SK-N-SH treated with all-trans-retinoic acid at 6 μM for 48 hours (cell line): ENCODE data around the gene SH3RF1.

ENCODE experiments used
- ATAC-seq: fragments of 200-7000 bp; cut with Tn5 transposase; 3 replicates; pipeline ENCODE4 v1.9.1; 2020; ENCODE audit warnings: mild to moderate bottlenecking, moderate library complexity
- ARNTL ChIP-seq: fragments of 450-650 bp; formaldehyde crosslinking; IDR thresholded peaks from 2 replicates; pipeline ENCODE4 v1.5.0; 2020; ENCODE audit warnings: low read depth, mild to moderate bottlenecking, moderate library complexity, borderline replicate concordance
- BACH2 ChIP-seq: fragments of 250-450 bp; sonication (Bioruptor Pico); IDR thresholded peaks from 2 replicates; pipeline ENCODE4 v1.9.0; 2021; ENCODE audit warnings: mild to moderate bottlenecking, borderline replicate concordance
- CSDC2 ChIP-seq: fragments of 250-450 bp; sonication (Bioruptor Pico); IDR thresholded peaks from 2 replicates; pipeline ENCODE4 v1.5.0; 2020; ENCODE audit warnings: mild to moderate bottlenecking, moderate library complexity
- ESRRG ChIP-seq: fragments of 250-450 bp; sonication (Bioruptor Pico); IDR thresholded peaks from 2 replicates; pipeline ENCODE4 v1.6.1; 2021; ENCODE audit warnings: mild to moderate bottlenecking
- GLIS3 ChIP-seq: fragments of 250-450 bp; sonication (Bioruptor Pico); IDR thresholded peaks from 2 replicates; pipeline ENCODE4 v1.5.0; 2020; ENCODE audit warnings: mild to moderate bottlenecking, moderate library complexity
- ISL1 ChIP-seq: fragments of 250-450 bp; sonication (Bioruptor Pico); IDR thresholded peaks from 2 replicates; pipeline ENCODE4 v2.1.2; 2022; ENCODE audit warnings: mild to moderate bottlenecking, moderate library complexity
- OSR1 ChIP-seq: fragments of 250-450 bp; sonication (Bioruptor Pico); IDR thresholded peaks from 2 replicates; pipeline ENCODE4 v1.8.0; 2022; ENCODE audit warnings: moderate library complexity, mild to moderate bottlenecking, inconsistent platforms
- PPARA ChIP-seq: fragments of 250-450 bp; sonication (Bioruptor Pico); IDR thresholded peaks from 2 replicates; pipeline ENCODE4 v1.5.0; 2020; ENCODE audit warnings: mild to moderate bottlenecking, borderline replicate concordance
- SNAI2 ChIP-seq: fragments of 250-450 bp; sonication (Bioruptor Pico); IDR thresholded peaks from 2 replicates; pipeline ENCODE4 v1.5.0; 2020; ENCODE audit warnings: mild to moderate bottlenecking, moderate library complexity
- TCF4 ChIP-seq: fragments of 250-450 bp; sonication (Bioruptor Pico); IDR thresholded peaks from 2 replicates; pipeline ENCODE4 v1.8.0; 2021; ENCODE audit warnings: mild to moderate bottlenecking, moderate library complexity, borderline replicate concordance
- TOX ChIP-seq: fragments of 250-450 bp; sonication (Bioruptor Pico); IDR thresholded peaks from 2 replicates; pipeline ENCODE4 v1.8.0; 2021; ENCODE audit warnings: mild to moderate bottlenecking, moderate library complexity, borderline replicate concordance
- ZC3H10 ChIP-seq: fragments of 250-450 bp; sonication (Bioruptor Pico); IDR thresholded peaks from 2 replicates; pipeline ENCODE4 v1.5.1; 2021; ENCODE audit warnings: mild to moderate bottlenecking, moderate library complexity
- ZFP30 ChIP-seq: fragments of 450-650 bp; formaldehyde crosslinking; IDR thresholded peaks from 2 replicates; pipeline ENCODE4 v1.5.0; 2022; ENCODE audit warnings: mild to moderate bottlenecking, moderate library complexity
- ZNF70 ChIP-seq: fragments of 450-650 bp; formaldehyde crosslinking; IDR thresholded peaks from 2 replicates; pipeline ENCODE4 v1.5.0; 2020; ENCODE audit warnings: mild to moderate bottlenecking, moderate library complexity
- ZNF8 ChIP-seq: fragments of 450-650 bp; formaldehyde crosslinking; IDR thresholded peaks from 2 replicates; pipeline ENCODE4 v1.5.0; 2020; ENCODE audit warnings: mild to moderate bottlenecking, moderate library complexity
- TF ChIP-seq, protein P1 (sequence below): fragments of 250-450 bp; sonication (Bioruptor Pico); IDR thresholded peaks from 2 replicates; pipeline ENCODE4 v1.8.0; 2021; ENCODE audit warnings: low read depth, mild to moderate bottlenecking, moderate library complexity, borderline replicate concordance
- TF ChIP-seq, protein P2 (sequence below): fragments of 250-450 bp; sonication (Bioruptor Pico); IDR thresholded peaks from 2 replicates; pipeline ENCODE4 v1.8.0; 2020; ENCODE audit warnings: mild to moderate bottlenecking, moderate library complexity, borderline replicate concordance
- TF ChIP-seq, protein P3 (sequence below): fragments of 250-450 bp; sonication (Bioruptor Pico); IDR thresholded peaks from 2 replicates; pipeline ENCODE4 v1.5.1; 2021; ENCODE audit warnings: mild to moderate bottlenecking, moderate library complexity
- TF ChIP-seq, protein P4 (sequence below): fragments of 250-450 bp; sonication (Bioruptor Pico); IDR thresholded peaks from 2 replicates; pipeline ENCODE4 v1.5.0; 2020; ENCODE audit warnings: mild to moderate bottlenecking, moderate library complexity

SH3RF1 gene

DNA sequence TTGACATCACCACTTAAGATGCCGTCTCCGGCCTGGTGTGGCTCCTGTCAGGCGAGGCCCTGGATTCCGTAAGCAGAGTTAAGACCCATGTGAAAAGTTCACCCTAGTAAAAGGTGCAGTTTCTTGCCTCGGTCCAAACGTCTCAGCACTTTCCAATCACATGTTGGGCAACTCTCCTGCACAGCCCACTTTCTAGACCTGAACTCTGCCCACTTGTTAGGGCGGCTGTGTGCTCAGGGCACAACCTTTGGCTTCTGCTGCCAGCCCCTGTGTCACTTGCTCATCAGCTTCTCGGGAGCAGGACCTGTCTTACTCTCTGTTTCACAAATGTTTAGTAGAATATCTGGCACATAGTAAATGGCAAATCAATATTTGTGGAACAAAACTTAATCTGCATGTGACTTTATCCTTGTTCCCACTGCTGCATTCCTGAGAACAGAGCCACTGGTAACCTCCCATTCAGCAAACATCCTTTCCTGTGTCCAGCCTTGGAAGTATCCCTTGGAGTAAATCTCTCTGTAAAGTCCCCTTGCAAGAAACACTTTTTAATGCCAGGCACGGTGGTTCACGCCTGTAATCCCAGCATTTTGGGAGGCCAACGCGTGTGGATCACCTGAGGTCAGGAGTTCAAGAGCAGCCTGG lies 38.7 kb upstream of the SH3RF1 start (continued):
- TF ChIP-seq, protein P1, sequence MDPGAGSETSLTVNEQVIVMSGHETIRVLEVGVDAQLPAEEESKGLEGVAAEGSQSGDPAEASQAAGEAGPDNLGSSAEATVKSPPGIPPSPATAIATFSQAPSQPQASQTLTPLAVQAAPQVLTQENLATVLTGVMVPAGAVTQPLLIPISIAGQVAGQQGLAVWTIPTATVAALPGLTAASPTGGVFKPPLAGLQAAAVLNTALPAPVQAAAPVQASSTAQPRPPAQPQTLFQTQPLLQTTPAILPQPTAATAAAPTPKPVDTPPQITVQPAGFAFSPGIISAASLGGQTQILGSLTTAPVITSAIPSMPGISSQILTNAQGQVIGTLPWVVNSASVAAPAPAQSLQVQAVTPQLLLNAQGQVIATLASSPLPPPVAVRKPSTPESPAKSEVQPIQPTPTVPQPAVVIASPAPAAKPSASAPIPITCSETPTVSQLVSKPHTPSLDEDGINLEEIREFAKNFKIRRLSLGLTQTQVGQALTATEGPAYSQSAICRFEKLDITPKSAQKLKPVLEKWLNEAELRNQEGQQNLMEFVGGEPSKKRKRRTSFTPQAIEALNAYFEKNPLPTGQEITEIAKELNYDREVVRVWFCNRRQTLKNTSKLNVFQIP (CRISPR knock-in tag): no peak
- TF ChIP-seq TOX (CRISPR knock-in tag) (no peak), ZNF70 (no peak), CSDC2 (CRISPR knock-in tag) (no peak)
- TF ChIP-seq, protein P2, sequence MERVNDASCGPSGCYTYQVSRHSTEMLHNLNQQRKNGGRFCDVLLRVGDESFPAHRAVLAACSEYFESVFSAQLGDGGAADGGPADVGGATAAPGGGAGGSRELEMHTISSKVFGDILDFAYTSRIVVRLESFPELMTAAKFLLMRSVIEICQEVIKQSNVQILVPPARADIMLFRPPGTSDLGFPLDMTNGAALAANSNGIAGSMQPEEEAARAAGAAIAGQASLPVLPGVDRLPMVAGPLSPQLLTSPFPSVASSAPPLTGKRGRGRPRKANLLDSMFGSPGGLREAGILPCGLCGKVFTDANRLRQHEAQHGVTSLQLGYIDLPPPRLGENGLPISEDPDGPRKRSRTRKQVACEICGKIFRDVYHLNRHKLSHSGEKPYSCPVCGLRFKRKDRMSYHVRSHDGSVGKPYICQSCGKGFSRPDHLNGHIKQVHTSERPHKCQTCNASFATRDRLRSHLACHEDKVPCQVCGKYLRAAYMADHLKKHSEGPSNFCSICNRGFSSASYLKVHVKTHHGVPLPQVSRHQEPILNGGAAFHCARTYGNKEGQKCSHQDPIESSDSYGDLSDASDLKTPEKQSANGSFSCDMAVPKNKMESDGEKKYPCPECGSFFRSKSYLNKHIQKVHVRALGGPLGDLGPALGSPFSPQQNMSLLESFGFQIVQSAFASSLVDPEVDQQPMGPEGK: no peak
- TF ChIP-seq, protein P3, sequence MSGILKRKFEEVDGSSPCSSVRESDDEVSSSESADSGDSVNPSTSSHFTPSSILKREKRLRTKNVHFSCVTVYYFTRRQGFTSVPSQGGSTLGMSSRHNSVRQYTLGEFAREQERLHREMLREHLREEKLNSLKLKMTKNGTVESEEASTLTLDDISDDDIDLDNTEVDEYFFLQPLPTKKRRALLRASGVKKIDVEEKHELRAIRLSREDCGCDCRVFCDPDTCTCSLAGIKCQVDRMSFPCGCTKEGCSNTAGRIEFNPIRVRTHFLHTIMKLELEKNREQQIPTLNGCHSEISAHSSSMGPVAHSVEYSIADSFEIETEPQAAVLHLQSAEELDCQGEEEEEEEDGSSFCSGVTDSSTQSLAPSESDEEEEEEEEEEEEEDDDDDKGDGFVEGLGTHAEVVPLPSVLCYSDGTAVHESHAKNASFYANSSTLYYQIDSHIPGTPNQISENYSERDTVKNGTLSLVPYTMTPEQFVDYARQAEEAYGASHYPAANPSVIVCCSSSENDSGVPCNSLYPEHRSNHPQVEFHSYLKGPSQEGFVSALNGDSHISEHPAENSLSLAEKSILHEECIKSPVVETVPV (CRISPR knock-in tag): no peak

DNA sequence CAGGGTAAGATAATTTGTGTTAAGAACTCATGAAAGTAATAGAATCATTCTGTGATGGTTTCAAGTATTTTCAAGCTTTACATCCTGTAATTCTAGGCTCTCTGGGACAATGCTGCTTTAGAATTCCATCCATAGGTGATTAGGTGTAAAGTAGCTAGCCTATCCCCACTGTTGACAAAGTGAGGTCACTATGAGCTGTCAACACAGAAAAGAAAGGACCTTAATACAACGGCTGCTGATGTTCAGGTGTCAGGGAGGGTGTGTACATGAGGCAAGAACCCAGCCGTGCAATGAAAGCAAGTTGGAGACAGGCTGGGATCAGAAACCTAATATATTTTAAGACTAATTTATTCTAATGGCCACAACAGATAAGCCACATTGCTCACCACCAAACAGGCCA lies 36.8 kb upstream of the SH3RF1 start:
- no peak for TF ChIP-seq ESRRG
- no peak for TF ChIP-seq TCF4 (CRISPR knock-in tag)
- no peak for TF ChIP-seq SNAI2 (CRISPR knock-in tag)
- no peak for TF ChIP-seq ARNTL (CRISPR knock-in tag)
- ATAC-seq: no peak

DNA sequence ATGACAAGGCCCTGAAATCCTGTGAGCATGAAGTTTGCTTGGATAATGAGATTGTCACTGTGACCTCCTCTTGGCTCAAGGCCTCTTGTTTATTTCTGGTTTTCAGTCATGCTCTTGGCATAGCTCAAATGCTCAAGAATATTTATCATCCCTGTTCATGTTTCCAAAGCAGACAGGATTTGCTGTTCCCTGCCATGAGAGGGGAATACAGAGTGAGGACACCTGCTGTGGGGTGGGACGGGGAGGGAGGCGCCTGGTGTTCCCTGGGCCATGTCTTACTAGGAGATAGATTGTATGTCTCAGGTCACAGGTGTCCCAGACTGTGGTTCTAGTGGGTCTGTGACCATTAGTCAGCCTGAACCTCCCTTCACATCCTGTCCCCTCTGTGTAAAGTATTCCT lies 34.9 kb upstream of the SH3RF1 start:
- no peak for ATAC-seq
- TF ChIP-seq SNAI2 (CRISPR knock-in tag) (no peak), ZFP30 (CRISPR knock-in tag) (no peak), GLIS3 (CRISPR knock-in tag) (no peak), CSDC2 (CRISPR knock-in tag) (no peak), PPARA (CRISPR knock-in tag) (no peak)

DNA sequence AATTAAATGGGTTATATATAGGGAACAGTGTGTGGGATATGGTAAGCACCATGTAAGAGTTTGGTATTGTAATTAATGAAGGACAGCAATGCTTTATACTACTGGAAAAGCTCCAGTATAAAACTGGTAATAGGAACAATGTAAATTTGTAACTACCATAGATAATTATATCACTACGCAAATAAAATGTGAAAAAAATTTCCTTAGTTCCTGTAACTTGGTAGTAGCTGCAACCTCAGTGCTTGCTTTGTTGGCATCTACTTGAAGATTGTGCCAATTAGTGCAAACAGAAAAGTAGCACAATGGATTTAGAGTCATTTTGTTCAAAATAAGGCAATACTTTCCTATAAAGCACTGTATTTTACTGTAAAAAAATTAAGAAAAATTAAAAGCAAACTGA lies 34.4 kb upstream of the SH3RF1 start:
- ATAC-seq: no peak

More for the DNA sequence above, 34.4 kb upstream of the SH3RF1 start:
- TF ChIP-seq ISL1 (CRISPR knock-in tag) (no peak), BACH2 (CRISPR knock-in tag) (no peak), ARNTL (CRISPR knock-in tag) (no peak), ZC3H10 (CRISPR knock-in tag) (no peak), ESRRG (no peak), ZNF8 (no peak), ZFP30 (CRISPR knock-in tag) (no peak), ZNF70 (no peak), GLIS3 (CRISPR knock-in tag) (no peak), OSR1 (no peak)
- TF ChIP-seq, protein P2: no peak
- TF ChIP-seq, protein P4, sequence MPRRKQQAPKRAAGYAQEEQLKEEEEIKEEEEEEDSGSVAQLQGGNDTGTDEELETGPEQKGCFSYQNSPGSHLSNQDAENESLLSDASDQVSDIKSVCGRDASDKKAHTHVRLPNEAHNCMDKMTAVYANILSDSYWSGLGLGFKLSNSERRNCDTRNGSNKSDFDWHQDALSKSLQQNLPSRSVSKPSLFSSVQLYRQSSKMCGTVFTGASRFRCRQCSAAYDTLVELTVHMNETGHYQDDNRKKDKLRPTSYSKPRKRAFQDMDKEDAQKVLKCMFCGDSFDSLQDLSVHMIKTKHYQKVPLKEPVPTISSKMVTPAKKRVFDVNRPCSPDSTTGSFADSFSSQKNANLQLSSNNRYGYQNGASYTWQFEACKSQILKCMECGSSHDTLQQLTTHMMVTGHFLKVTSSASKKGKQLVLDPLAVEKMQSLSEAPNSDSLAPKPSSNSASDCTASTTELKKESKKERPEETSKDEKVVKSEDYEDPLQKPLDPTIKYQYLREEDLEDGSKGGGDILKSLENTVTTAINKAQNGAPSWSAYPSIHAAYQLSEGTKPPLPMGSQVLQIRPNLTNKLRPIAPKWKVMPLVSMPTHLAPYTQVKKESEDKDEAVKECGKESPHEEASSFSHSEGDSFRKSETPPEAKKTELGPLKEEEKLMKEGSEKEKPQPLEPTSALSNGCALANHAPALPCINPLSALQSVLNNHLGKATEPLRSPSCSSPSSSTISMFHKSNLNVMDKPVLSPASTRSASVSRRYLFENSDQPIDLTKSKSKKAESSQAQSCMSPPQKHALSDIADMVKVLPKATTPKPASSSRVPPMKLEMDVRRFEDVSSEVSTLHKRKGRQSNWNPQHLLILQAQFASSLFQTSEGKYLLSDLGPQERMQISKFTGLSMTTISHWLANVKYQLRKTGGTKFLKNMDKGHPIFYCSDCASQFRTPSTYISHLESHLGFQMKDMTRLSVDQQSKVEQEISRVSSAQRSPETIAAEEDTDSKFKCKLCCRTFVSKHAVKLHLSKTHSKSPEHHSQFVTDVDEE (CRISPR knock-in tag): no peak
- TF ChIP-seq, all 23 proteins: peak for 0
